A673 (cell line): ENCODE data around the gene HEMK1. TPM values are rescaled to one million over a fixed set of nuclear protein-coding genes. Genes with fewer than 3 reads are reported as not detected.

Source experiments
- BruUV-seq: library from RNA; stranded (reverse); fragments of 400-500 nt; replicated peaks from 2 replicates; lab custom pipeline; 2021; lab: Mats Ljungman, UMichigan
- CTCF ChIA-PET: fragments of 300-600 bp; sonication (Branson Sonifier 250); formaldehyde crosslinking; loops from one replicate; lab custom pipeline; 2022; ENCODE audit warnings: antibody characterized with exemption; lab: Charles Lee
- POLR2A ChIA-PET: fragments of 300-600 bp; sonication (Branson Sonifier 250); formaldehyde crosslinking; loops from one replicate; lab custom pipeline; 2022; ENCODE audit warnings: antibody characterized with exemption; ENCODE audit not compliant: low non-redundant PET; lab: Charles Lee
- DNase-seq: peaks from one replicate; pipeline ENCODE4 v3.0.0-alpha.2; 2015; ENCODE audit warnings: low spot score
- H3K27ac ChIP-seq: fragments of 200-600 bp; sonication (generic); 2 replicates; pipeline ENCODE4 v1.5.1; 2016; ENCODE audit warnings: mixed run types, low read depth, mild to moderate bottlenecking, mixed read lengths, antibody characterized with exemption, low read length; ENCODE audit not compliant: poor library complexity, severe bottlenecking
- H3K27me3 ChIP-seq: fragments of 200-600 bp; sonication (generic); replicated peaks from 2 replicates; pipeline ENCODE4 v1.6.1; 2017; ENCODE audit warnings: mixed run types, low read depth, mild to moderate bottlenecking, mixed read lengths, antibody characterized with exemption, low read length; ENCODE audit not compliant: insufficient read depth, poor library complexity
- H3K36me3 ChIP-seq: fragments of 200-600 bp; sonication (generic); 2 replicates; pipeline ENCODE4 v1.6.1; 2016; ENCODE audit warnings: mixed run types, mild to moderate bottlenecking, mixed read lengths, antibody characterized with exemption, low read length; ENCODE audit not compliant: insufficient read depth, poor library complexity, severe bottlenecking
- H3K4me1 ChIP-seq: fragments of 200-600 bp; sonication (generic); 2 replicates; pipeline ENCODE4 v1.6.1; 2017; ENCODE audit warnings: mixed run types, mild to moderate bottlenecking, mixed read lengths, antibody characterized with exemption, low read length; ENCODE audit not compliant: insufficient read depth, poor library complexity, severe bottlenecking
- H3K4me3 ChIP-seq: fragments of 200-600 bp; sonication (generic); 2 replicates; pipeline ENCODE4 v1.5.1; 2016; ENCODE audit warnings: low read depth, mixed run types, mild to moderate bottlenecking, mixed read lengths, low read length; ENCODE audit not compliant: poor library complexity, severe bottlenecking
- H3K9me3 ChIP-seq: fragments of 200-600 bp; sonication (generic); 2 replicates; pipeline ENCODE4 v1.6.1; 2016; ENCODE audit warnings: mixed run types, low read depth, mild to moderate bottlenecking, mixed read lengths, antibody characterized with exemption, low read length; ENCODE audit not compliant: poor library complexity, severe bottlenecking
- CTCF ChIP-seq: fragments of 300-800, 200-600 bp; sonication (generic); conservative IDR thresholded peaks from 2 replicates; pipeline ENCODE4 v1.5.1; 2017; ENCODE audit warnings: low read depth, mild to moderate bottlenecking, antibody characterized with exemption, low read length, moderate library complexity, mixed read lengths
- EZH2 ChIP-seq: fragments of 200-600 bp; sonication (generic); IDR thresholded peaks from 2 replicates; pipeline ENCODE4 v1.6.1; 2017; ENCODE audit warnings: borderline replicate concordance, low read depth, mild to moderate bottlenecking, mixed read lengths, antibody characterized with exemption, low read length; ENCODE audit not compliant: poor library complexity, severe bottlenecking
- intact Hi-C: fragments of 100-400 bp; cut with micrococcal nuclease; formaldehyde crosslinking; loops from one replicate; pipeline ENCODE4 v1.10.0; 2022; ENCODE audit not compliant: unreplicated experiment
- total RNA-seq: library from RNA; stranded (reverse); gene quantifications from 2 replicates; pipeline ENCODE4 v1.2.3, GENCODE V29; 2021

HEMK1 gene
- total RNA-seq, 1 experiment from 2014 or later = 5.7 TPM

- TF ChIP-seq CTCF = no peak
- CTCF ChIA-PET = interaction anchor here (1.0 kb wide), 1 partner anchor 40 kb away, joined by 3 read pairs; the partner anchor contains the start of gene CISH
- H3K27me3 ChIP-seq = no peaks in the 10 kb centered on the region
- H3K9me3 ChIP-seq = no peaks in the 10 kb centered on the region
- POLR2A ChIA-PET = no interaction called here
- no peak for DNase-seq
- no peak overlapping the region for H3K27ac ChIP-seq
- no peak overlapping the region for H3K4me3 ChIP-seq
- no TSS peak for BruUV-seq
- H3K36me3 ChIP-seq = no peaks in the 10 kb centered on the region
- intact Hi-C loops = loop anchor here (5.0 kb wide), 1 partner anchor 41 kb away; the partner anchor contains the start of gene CISH
- no peaks in the 10 kb centered on the region for H3K4me1 ChIP-seq
Measured at GRCh38 chr3:50571486-50571885, 2.2 kb downstream of the HEMK1 start.

DNA sequence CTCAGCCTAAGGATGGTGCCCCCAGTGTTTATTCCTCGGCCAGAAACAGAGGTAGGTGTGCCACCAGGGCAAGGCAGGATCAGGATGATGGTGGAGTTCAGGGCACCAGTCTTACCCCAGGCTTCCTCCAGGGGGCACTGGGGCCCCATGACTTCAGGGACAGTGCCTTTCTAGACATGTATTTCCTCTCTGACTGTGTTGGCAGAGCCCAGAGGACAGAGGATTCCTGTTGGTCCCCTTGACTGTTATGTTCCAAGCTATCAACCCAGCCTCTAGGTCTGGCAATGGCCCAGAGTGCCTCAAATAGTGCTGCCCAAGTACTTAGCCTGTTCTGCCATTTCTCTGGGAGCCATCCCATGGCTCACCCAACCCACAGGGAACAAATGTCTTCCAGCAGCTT, 2.8 kb downstream of the HEMK1 start:
- Histone ChIP-seq H3K4me1 (no peaks in the 10 kb centered on the region), H3K27ac (no peak overlapping the region), H3K36me3 (no peaks in the 10 kb centered on the region), H3K4me3 (no peak overlapping the region), H3K9me3 (no peaks in the 10 kb centered on the region), H3K27me3 (no peaks in the 10 kb centered on the region)
- BruUV-seq = no TSS peak
- peak; percentile 45 for DNase-seq
- ChIA-PET POLR2A (no interaction called here), CTCF (interaction anchor here (1.0 kb wide), 1 partner anchor 39 kb away, joined by 3 read pairs; the partner anchor contains the start of gene CISH)
- TF ChIP-seq CTCF (peak; percentile 62), EZH2 (no peak)
- intact Hi-C loops = loop anchor here (5.0 kb wide), 1 partner anchor 40 kb away; the partner anchor contains the start of gene CISH

- intact Hi-C loops = loop anchor here (5.0 kb wide), 1 partner anchor 39 kb away; the partner anchor contains the start of gene CISH
- TF ChIP-seq EZH2 (no peak), CTCF (no peak)
- H3K27ac ChIP-seq = no peak overlapping the region
- H3K36me3 ChIP-seq = no peaks in the 10 kb centered on the region
- H3K9me3 ChIP-seq = no peaks in the 10 kb centered on the region
- no TSS peak for BruUV-seq
- DNase-seq = no peak
- H3K4me3 ChIP-seq = no peak overlapping the region
- no peaks in the 10 kb centered on the region for H3K27me3 ChIP-seq
- POLR2A ChIA-PET = no interaction called here
- H3K4me1 ChIP-seq = no peaks in the 10 kb centered on the region
- CTCF ChIA-PET = no interaction called here
Measured at GRCh38 chr3:50572801-50573371, 3.6 kb downstream of the HEMK1 start.
